GM12878 (cell line): ENCODE measurements around the gene RBPJL. TPM values are rescaled to one million over a fixed set of nuclear protein-coding genes. Genes with fewer than 3 reads are reported as not detected.

ENCODE experiments used
- ATAC-seq: fragments of 200-7000 bp; cut with Tn5 transposase; 3 replicates; pipeline ENCODE4 v1.9.1; 2020; ENCODE audit warnings: mild to moderate bottlenecking, moderate library complexity
- BruUV-seq: library from RNA; stranded (reverse); fragments of 400-500 nt; replicated peaks from 2 replicates; lab custom pipeline; 2021; lab: Mats Ljungman, UMichigan
- CTCF ChIA-PET: fragments of 300-600 bp; sonication (Branson Sonifier 250); formaldehyde crosslinking; extraction: SDS; loops from one replicate; lab custom pipeline; 2021; ENCODE audit warnings: inconsistent platforms; lab: Yijun Ruan, JAX
- POLR2A ChIA-PET: fragments of 350-600 bp; formaldehyde crosslinking; extraction: SDS; loops from one replicate; lab custom pipeline; 2021; ENCODE audit warnings: inconsistent platforms; lab: Charles Lee
- RAD21 ChIA-PET: fragments of 300-600 bp; sonication (Branson Sonifier 250); formaldehyde crosslinking; loops from one replicate; lab custom pipeline; 2023; ENCODE audit warnings: antibody characterized with exemption; ENCODE audit not compliant: unreplicated experiment; lab: Charles Lee
- SMC1A ChIA-PET: fragments of 300-600 bp; sonication (Branson Sonifier 250); formaldehyde crosslinking; loops from one replicate; lab custom pipeline; 2023; ENCODE audit not compliant: unreplicated experiment, uncharacterized antibody; lab: Charles Lee
- DNase-seq: peaks from one replicate; pipeline ENCODE4 v3.0.0-alpha.2; 2011; ENCODE audit warnings: low read depth, low spot score
- FAIRE-seq: peaks from 3 replicates; lab custom pipeline; 2011; peaks lifted over from hg19 to GRCh38; lab: Jason Lieb, UNC
- H2AFZ ChIP-seq: 2 replicates; pipeline ENCODE4 v1.6.0; 2011; ENCODE audit warnings: low read depth, low read length, control low read depth; ENCODE audit not compliant: control insufficient read depth
- H3K27ac ChIP-seq: 2 replicates; pipeline ENCODE4 v1.5.1; 2011; ENCODE audit warnings: control low read depth; ENCODE audit not compliant: control insufficient read depth, insufficient read depth
- H3K27me3 ChIP-seq, 2 experiments: replicated peaks in 1 of 2; 2 replicates each; pipeline versions ENCODE4 v1.6.0 to v1.6.1; 2011; ENCODE audit warnings: low read length in 1 of 2; ENCODE audit not compliant: control insufficient read depth in 2 of 2, insufficient read depth in 2 of 2
- H3K36me3 ChIP-seq, 2 experiments: 2 replicates each; pipeline ENCODE4 v1.5.1; 2011; ENCODE audit warnings: low read length in 1 of 2; ENCODE audit not compliant: control insufficient read depth in 2 of 2, insufficient read depth in 2 of 2
- H3K4me1 ChIP-seq: 2 replicates; pipeline ENCODE4 v1.6.1; 2011; ENCODE audit warnings: mild to moderate bottlenecking, low read length, moderate library complexity, mixed read lengths; ENCODE audit not compliant: control insufficient read depth, insufficient read depth
- H3K4me2 ChIP-seq: 2 replicates; pipeline ENCODE4 v1.6.0; 2011; ENCODE audit warnings: control low read depth; ENCODE audit not compliant: control insufficient read depth, insufficient read depth
- H3K4me3 ChIP-seq: fragments of 200-600 bp; sonication (generic); 2 replicates; pipeline ENCODE4 v1.5.1; 2016
- H3K79me2 ChIP-seq: 2 replicates; pipeline ENCODE4 v1.6.0; 2011; ENCODE audit warnings: low read length; ENCODE audit not compliant: control insufficient read depth, insufficient read depth
- H3K9ac ChIP-seq: 2 replicates; pipeline ENCODE4 v1.8.0; 2011; ENCODE audit warnings: low read length, control low read depth, mixed read lengths; ENCODE audit not compliant: control insufficient read depth, insufficient read depth
- H3K9me3 ChIP-seq: replicated peaks from 3 replicates; pipeline ENCODE4 v1.5.1; 2011; ENCODE audit warnings: mild to moderate bottlenecking, low read length; ENCODE audit not compliant: control insufficient read depth, insufficient read depth
- H4K20me1 ChIP-seq: 2 replicates; pipeline ENCODE4 v1.6.0; 2011; ENCODE audit not compliant: control insufficient read depth, insufficient read depth
- ASH2L ChIP-seq: fragments of 300-600, 200-600 bp; sonication (generic); IDR thresholded peaks from 2 replicates; pipeline ENCODE4 v1.6.1; 2017; ENCODE audit warnings: low read depth, mild to moderate bottlenecking, borderline replicate concordance
- KAT2A ChIP-seq: conservative IDR thresholded peaks from 2 replicates; pipeline ENCODE4 v1.6.1; 2011; ENCODE audit warnings: low read depth, low read length; ENCODE audit not compliant: control insufficient read depth
- in situ Hi-C: fragments of 300-500 bp; cut with MboI; formaldehyde crosslinking; loops from 9 replicates; pipeline ENCODE4 v1.14.3; 2018; ENCODE audit warnings: mixed read lengths
- intact Hi-C: fragments of 100-400 bp; cut with micrococcal nuclease; formaldehyde crosslinking; loops from one replicate; pipeline ENCODE4 v1.14.2; 2022; ENCODE audit not compliant: unreplicated experiment
- polyA plus RNA-seq, 11 experiments: library from polyadenylated mRNA; depleted of rRNA in 4 of 11; unstranded in 6 of 11; stranded (reverse) in 5 of 11; fragments of >200 nt; fragmentation: Nextera tagmentation in 4 of 11; fragmentation: Illumina TruSeq in 1 of 11; extraction: Ambion mirVana in 4 of 11; extraction: Trizol in 1 of 11; gene quantifications; 1 replicate in 1 of 11; 2 replicates in 10 of 11; pipeline versions ENCODE4 v1.2.1 to v1.2.3, GENCODE V29; 2011 to 2016; ENCODE audit warnings: inconsistent platforms in 2 of 11, missing spikeins in 2 of 11, low read depth in 1 of 11
- total RNA-seq, 4 experiments: library from RNA; depleted of rRNA in 3 of 4; stranded (reverse); fragments of >200 nt in 3 of 4; fragmentation: Illumina TruSeq in 1 of 4; extraction: Trizol in 1 of 4; gene quantifications; 2 replicates each; pipeline versions ENCODE4 v1.2.1 to v1.2.3, GENCODE V29; 2013 to 2021
- TF ChIP-seq, protein P1 (sequence below): IDR thresholded peaks from 2 replicates; pipeline ENCODE4 v1.6.1; 2011; ENCODE audit warnings: low read depth, mild to moderate bottlenecking, low read length, moderate library complexity, borderline replicate concordance; ENCODE audit errors: extremely low read depth

Gene RBPJL
- total and polyA plus RNA-seq, 10 of the 15 experiments (the other 5 are each of a cell fraction or from before 2014, with no cell fraction given): 0.18 TPM; not detected in 9

DNA sequence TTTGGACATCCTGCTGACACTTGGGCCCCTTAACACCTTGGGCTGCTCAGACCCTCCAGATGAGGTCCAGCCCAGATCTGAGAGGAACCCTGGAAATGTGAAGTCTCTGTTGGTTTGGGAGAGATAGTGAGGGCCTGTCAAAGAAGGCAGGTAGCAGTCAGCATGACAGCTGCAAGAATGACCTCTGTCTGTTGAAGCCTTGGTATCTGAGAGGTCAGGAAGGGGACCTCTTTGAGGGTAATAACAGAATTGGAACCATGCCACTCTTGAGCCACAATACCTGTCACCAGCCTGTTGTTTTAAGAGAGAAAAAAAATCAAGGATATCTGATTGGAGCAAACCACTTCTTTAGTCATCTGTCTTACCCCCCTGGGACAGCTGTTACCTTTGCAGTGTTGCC, 60.5 kb downstream of the RBPJL start:
- TSS peak; percentile 14 for BruUV-seq
- Histone ChIP-seq H3K27ac (no peak overlapping the region), H3K4me1 (peaks cover 37% of the 10 kb centered on the region)

More for the DNA sequence above, 60.5 kb downstream of the RBPJL start:
- H3K27me3 ChIP-seq: no peaks in the 10 kb centered on the region
- TF ChIP-seq KAT2A: no peak
- no peak for TF ChIP-seq ASH2L
- TF ChIP-seq, protein P1, sequence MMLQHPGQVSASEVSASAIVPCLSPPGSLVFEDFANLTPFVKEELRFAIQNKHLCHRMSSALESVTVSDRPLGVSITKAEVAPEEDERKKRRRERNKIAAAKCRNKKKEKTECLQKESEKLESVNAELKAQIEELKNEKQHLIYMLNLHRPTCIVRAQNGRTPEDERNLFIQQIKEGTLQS: no peak
- ChIA-PET POLR2A (interaction anchor here (1.2 to 2.9 kb wide), 4 partner anchors 20 to 69 kb away, joined by 3 to 12 read pairs (median 8); partner anchors contain the start of genes PIGT and SDC4), RAD21 (interaction anchor here (1.2 to 17.6 kb wide), 4 partner anchors 20 to 70 kb away, joined by 3 to 394 read pairs (median 18); no protein-coding TSS in a partner anchor), CTCF (interaction anchor here (0.8 to 19.4 kb wide), 8 partner anchors 14 to 404 kb away, joined by 3 to 685 read pairs (median 16); partner anchors contain the start of gene PIGT), SMC1A (interaction anchor here (0.8 to 19.8 kb wide), 5 partner anchors 10 to 404 kb away, joined by 3 to 440 read pairs (median 4); no protein-coding TSS in a partner anchor)
- no peak overlapping the region for H2AFZ ChIP-seq
- H3K4me3 ChIP-seq: no peak overlapping the region
- H4K20me1 ChIP-seq: no peaks in the 10 kb centered on the region; the same call in 1 of the 2 replicates
- peaks cover 6 to 7% of the 10 kb centered on the region in 2 experiments; a peak in 3 of 4 replicates for H3K36me3 ChIP-seq
- H3K79me2 ChIP-seq: peaks cover 7% of the 10 kb centered on the region
- no peak overlapping the region for H3K9ac ChIP-seq
- H3K4me2 ChIP-seq: no peak overlapping the region
- in situ Hi-C loops (loop anchor here (5.0 to 10.0 kb wide), 2 partner anchors 50 to 748 kb away; partner anchors contain the start of genes CD40 and PIGT), intact Hi-C loops (no loop called here)
- FAIRE-seq (no peak), DNase-seq (no peak), ATAC-seq (no peak)
- H3K9me3 ChIP-seq: no peaks in the 10 kb centered on the region; the same call in 2 of the 3 replicates

Other genes with a start within 250 kb of the RBPJL start
Only the 7 nearest of the 17 such genes appear.
- not detected in 2 replicates for gene SEMG1, start 99.8 kb upstream of the RBPJL start, total RNA-seq (2014; rRNA removed)
- gene SEMG1, start 99.8 kb upstream of the RBPJL start, total RNA-seq (2014; rRNA removed; fragmentation: Illumina TruSeq; extraction: Trizol): not detected in 2 replicates
- gene SEMG1, start 99.8 kb upstream of the RBPJL start, total RNA-seq (2021): not detected in 2 replicates
- gene SEMG1, start 99.8 kb upstream of the RBPJL start, polyA plus RNA-seq (2011; rRNA removed): not detected in 2 replicates
- gene SEMG1, start 99.8 kb upstream of the RBPJL start, polyA plus RNA-seq (2014; fragmentation: Illumina TruSeq; extraction: Trizol): not detected in 2 replicates
- not detected for gene SEMG1, start 99.8 kb upstream of the RBPJL start, polyA plus RNA-seq (2014; fragmentation: Nextera tagmentation; extraction: Ambion mirVana)
- not detected in 2 replicates for gene SEMG1, start 99.8 kb upstream of the RBPJL start, polyA plus RNA-seq (2014; rRNA removed)
- gene SEMG1, start 99.8 kb upstream of the RBPJL start, polyA plus RNA-seq (2016; fragmentation: Nextera tagmentation; extraction: Ambion mirVana): not detected
- not detected in 2 replicates for gene SEMG2, start 85.5 kb upstream of the RBPJL start, total RNA-seq (2014; rRNA removed)
- not detected in 2 replicates for gene SEMG2, start 85.5 kb upstream of the RBPJL start, total RNA-seq (2014; rRNA removed; fragmentation: Illumina TruSeq; extraction: Trizol)
- gene SEMG2, start 85.5 kb upstream of the RBPJL start, total RNA-seq (2021): not detected in 2 replicates
- gene SEMG2, start 85.5 kb upstream of the RBPJL start, polyA plus RNA-seq (2011; rRNA removed): not detected in 2 replicates
- not detected in 2 replicates for gene SEMG2, start 85.5 kb upstream of the RBPJL start, polyA plus RNA-seq (2014; fragmentation: Illumina TruSeq; extraction: Trizol)
- not detected for gene SEMG2, start 85.5 kb upstream of the RBPJL start, polyA plus RNA-seq (2014; fragmentation: Nextera tagmentation; extraction: Ambion mirVana)
- gene SEMG2, start 85.5 kb upstream of the RBPJL start, polyA plus RNA-seq (2014; rRNA removed): not detected in 2 replicates
- gene SEMG2, start 85.5 kb upstream of the RBPJL start, polyA plus RNA-seq (2016; fragmentation: Nextera tagmentation; extraction: Ambion mirVana): not detected
- gene SLPI, start 52.3 kb upstream of the RBPJL start, total RNA-seq (2014; rRNA removed): not detected in 2 replicates
- gene SLPI, start 52.3 kb upstream of the RBPJL start, total RNA-seq (2014; rRNA removed; fragmentation: Illumina TruSeq; extraction: Trizol): not detected in 2 replicates
- gene SLPI, start 52.3 kb upstream of the RBPJL start, total RNA-seq (2021): 1.4 TPM in 1 of 2 replicates, not detected in the other
- not detected in 2 replicates for gene SLPI, start 52.3 kb upstream of the RBPJL start, polyA plus RNA-seq (2011; rRNA removed)
- gene SLPI, start 52.3 kb upstream of the RBPJL start, polyA plus RNA-seq (2014; fragmentation: Illumina TruSeq; extraction: Trizol): not detected in 2 replicates
- gene SLPI, start 52.3 kb upstream of the RBPJL start, polyA plus RNA-seq (2014; fragmentation: Nextera tagmentation; extraction: Ambion mirVana): not detected
- gene SLPI, start 52.3 kb upstream of the RBPJL start, polyA plus RNA-seq (2014; rRNA removed): 0.56 TPM in 1 of 2 replicates, not detected in the other
- not detected for gene SLPI, start 52.3 kb upstream of the RBPJL start, polyA plus RNA-seq (2016; fragmentation: Nextera tagmentation; extraction: Ambion mirVana)
- gene MATN4, start 1.5 kb downstream of the RBPJL start, total RNA-seq (2014; rRNA removed): not detected in 2 replicates
- not detected in 2 replicates for gene MATN4, start 1.5 kb downstream of the RBPJL start, total RNA-seq (2014; rRNA removed; fragmentation: Illumina TruSeq; extraction: Trizol)
- gene MATN4, start 1.5 kb downstream of the RBPJL start, total RNA-seq (2021): not detected in 2 replicates
- gene MATN4, start 1.5 kb downstream of the RBPJL start, polyA plus RNA-seq (2011; rRNA removed): 0.06 and 0.15 TPM in 2 replicates
- not detected in 2 replicates for gene MATN4, start 1.5 kb downstream of the RBPJL start, polyA plus RNA-seq (2014; fragmentation: Illumina TruSeq; extraction: Trizol)
- gene MATN4, start 1.5 kb downstream of the RBPJL start, polyA plus RNA-seq (2014; fragmentation: Nextera tagmentation; extraction: Ambion mirVana): not detected
- gene MATN4, start 1.5 kb downstream of the RBPJL start, polyA plus RNA-seq (2014; rRNA removed): 0.10 TPM in 1 of 2 replicates, not detected in the other
- not detected for gene MATN4, start 1.5 kb downstream of the RBPJL start, polyA plus RNA-seq (2016; fragmentation: Nextera tagmentation; extraction: Ambion mirVana)
- 1.2 and 1.5 TPM in 2 replicates for gene SDC4, start 41.6 kb downstream of the RBPJL start, total RNA-seq (2014; rRNA removed)
- gene SDC4, start 41.6 kb downstream of the RBPJL start, total RNA-seq (2014; rRNA removed; fragmentation: Illumina TruSeq; extraction: Trizol): 1.2 TPM in 2 replicates
- 2.3 and 2.6 TPM in 2 replicates for gene SDC4, start 41.6 kb downstream of the RBPJL start, total RNA-seq (2021)
- 10.3 and 11.3 TPM in 2 replicates for gene SDC4, start 41.6 kb downstream of the RBPJL start, polyA plus RNA-seq (2011; rRNA removed)
- gene SDC4, start 41.6 kb downstream of the RBPJL start, polyA plus RNA-seq (2014; fragmentation: Illumina TruSeq; extraction: Trizol): 1.8 and 2.2 TPM in 2 replicates
- under 1 TPM; 0.52 to 0.66 TPM for gene SDC4, start 41.6 kb downstream of the RBPJL start, polyA plus RNA-seq (2014; fragmentation: Nextera tagmentation; extraction: Ambion mirVana)
- gene SDC4, start 41.6 kb downstream of the RBPJL start, polyA plus RNA-seq (2014; rRNA removed): 1.4 and 1.9 TPM in 2 replicates
- gene SDC4, start 41.6 kb downstream of the RBPJL start, polyA plus RNA-seq (2016; fragmentation: Nextera tagmentation; extraction: Ambion mirVana): 1 to 10 TPM; 1.4 TPM
- 8.9 and 14.5 TPM in 2 replicates for gene SYS1, start 56.3 kb downstream of the RBPJL start, total RNA-seq (2014; rRNA removed)
- gene SYS1, start 56.3 kb downstream of the RBPJL start, total RNA-seq (2014; rRNA removed; fragmentation: Illumina TruSeq; extraction: Trizol): 5.4 and 6.4 TPM in 2 replicates
- gene SYS1, start 56.3 kb downstream of the RBPJL start, total RNA-seq (2021): 9.4 and 9.5 TPM in 2 replicates
- gene SYS1, start 56.3 kb downstream of the RBPJL start, polyA plus RNA-seq (2011; rRNA removed): 17.8 and 22.6 TPM in 2 replicates
- gene SYS1, start 56.3 kb downstream of the RBPJL start, polyA plus RNA-seq (2014; fragmentation: Illumina TruSeq; extraction: Trizol): 5.8 and 6.2 TPM in 2 replicates
- 1 to 10 TPM; 5.1 to 7.3 TPM for gene SYS1, start 56.3 kb downstream of the RBPJL start, polyA plus RNA-seq (2014; fragmentation: Nextera tagmentation; extraction: Ambion mirVana)
- gene SYS1, start 56.3 kb downstream of the RBPJL start, polyA plus RNA-seq (2014; rRNA removed): 10.8 and 15.8 TPM in 2 replicates
- 1 to 10 TPM; 9.1 to 9.8 TPM for gene SYS1, start 56.3 kb downstream of the RBPJL start, polyA plus RNA-seq (2016; fragmentation: Nextera tagmentation; extraction: Ambion mirVana)
- not detected in 2 replicates for gene TP53TG5, start 71.5 kb downstream of the RBPJL start, total RNA-seq (2014; rRNA removed)
- gene TP53TG5, start 71.5 kb downstream of the RBPJL start, total RNA-seq (2014; rRNA removed; fragmentation: Illumina TruSeq; extraction: Trizol): not detected in 2 replicates
- not detected in 2 replicates for gene TP53TG5, start 71.5 kb downstream of the RBPJL start, total RNA-seq (2021)
- gene TP53TG5, start 71.5 kb downstream of the RBPJL start, polyA plus RNA-seq (2011; rRNA removed): not detected in 2 replicates
- not detected in 2 replicates for gene TP53TG5, start 71.5 kb downstream of the RBPJL start, polyA plus RNA-seq (2014; fragmentation: Illumina TruSeq; extraction: Trizol)
- gene TP53TG5, start 71.5 kb downstream of the RBPJL start, polyA plus RNA-seq (2014; fragmentation: Nextera tagmentation; extraction: Ambion mirVana): not detected
- gene TP53TG5, start 71.5 kb downstream of the RBPJL start, polyA plus RNA-seq (2014; rRNA removed): 0.06 TPM in 1 of 2 replicates, not detected in the other
- under 1 TPM in 1 of 2 experiments, not detected in 1; 0.24 TPM for gene TP53TG5, start 71.5 kb downstream of the RBPJL start, polyA plus RNA-seq (2016; fragmentation: Nextera tagmentation; extraction: Ambion mirVana)